Effector memory CD8-positive, alpha-beta T cell (primary cell): ENCODE measurements around the gene IL7R.
"Not testable (repeated sequence)": the region's sequence is repeated elsewhere in the genome, so short reads cannot be mapped to it uniquely, and the experiment has no call there.

Experiments used
- ATAC-seq: fragments of 150-1000 bp; cut with Tn5 transposase; replicated peaks from 2 replicates; pipeline ENCODE4 v1.10.0; 2021; ENCODE audit warnings: mild to moderate bottlenecking, moderate library complexity
- DNase-seq, 3 experiments: peaks; one replicate each; pipeline ENCODE4 v3.0.0; 2021
- H3K27ac Mint-ChIP-seq, 2 donors: one replicate each; pipeline ENCODE4 v1.8.0; 2022; ENCODE audit warnings: mild to moderate bottlenecking in 2 of 2, mixed read lengths in 2 of 2, moderate library complexity in 2 of 2
- H3K27me3 Mint-ChIP-seq, 2 donors: one replicate each; pipeline ENCODE4 v1.8.0; 2022; ENCODE audit warnings: mixed read lengths in 2 of 2
- H3K36me3 Mint-ChIP-seq: one replicate; pipeline ENCODE4 v1.8.0; 2022; ENCODE audit warnings: mild to moderate bottlenecking, moderate library complexity, mixed read lengths; ENCODE audit not compliant: insufficient read depth
- H3K4me1 Mint-ChIP-seq, 2 donors: one replicate each; pipeline ENCODE4 v1.8.0; 2022; ENCODE audit warnings: low read depth in 2 of 2, mixed read lengths in 2 of 2
- H3K4me3 Mint-ChIP-seq, 2 donors: one replicate each; pipeline ENCODE4 v1.8.0; 2022; ENCODE audit warnings: mild to moderate bottlenecking in 2 of 2, mixed read lengths in 2 of 2, moderate library complexity in 2 of 2
- H3K9me3 Mint-ChIP-seq, 2 donors: one replicate each; pipeline ENCODE4 v1.8.0; 2022; ENCODE audit warnings: mixed read lengths in 2 of 2

IL7R gene

GRCh38 chr5:35850967-35851680 is 5.6 kb upstream of the IL7R start:
- no peak for DNase-seq
- Mint-ChIP-seq H3K4me3 (peak overlapping the region; percentile 10 to 74), H3K27ac (peak overlapping the region; percentile 31 to 100), H3K4me1 (peaks cover 39 to 41% of the 10 kb centered on the region in 2 donors), H3K9me3 (no peaks in the 10 kb centered on the region), H3K27me3 (no peaks in the 10 kb centered on the region), H3K36me3 (peaks cover 38% of the 10 kb centered on the region)
- no peak for ATAC-seq

- peak overlapping the region; percentile 74 to 76 for H3K4me3 Mint-ChIP-seq
- ATAC-seq, result no peak
These were observed 4.5 kb upstream of the IL7R start for GRCh38 chr5:35852084-35852734.

GRCh38 chr5:35852773-35853172 is 3.9 kb upstream of the IL7R start:
- Mint-ChIP-seq H3K27me3 (no peaks in the 10 kb centered on the region), H3K9me3 (no peaks in the 10 kb centered on the region), H3K36me3 (peaks cover 53% of the 10 kb centered on the region), H3K27ac (peak overlapping the region; percentile 98 to 100), H3K4me1 (peaks cover 39 to 42% of the 10 kb centered on the region in 2 donors), H3K4me3 (peak overlapping the region; percentile 74 to 76)
- DNase-seq (no peak), ATAC-seq (no peak)

More at GRCh38 chr5:35852084-35852734, 4.5 kb upstream of the IL7R start:
- Mint-ChIP-seq H3K27me3 (no peaks in the 10 kb centered on the region), H3K27ac (peak overlapping the region; percentile 98 to 100), H3K4me1 (peaks cover 39 to 42% of the 10 kb centered on the region in 2 donors), H3K36me3 (peaks cover 47% of the 10 kb centered on the region), H3K9me3 (no peaks in the 10 kb centered on the region)
- peak in 1 of 3 experiments; percentile 14 for DNase-seq

- peak overlapping the region; percentile 98 to 100 for H3K27ac Mint-ChIP-seq
- no peaks in the 10 kb centered on the region for H3K27me3 Mint-ChIP-seq
- H3K4me1 Mint-ChIP-seq, result peaks cover 39 to 42% of the 10 kb centered on the region in 2 donors
- DNase-seq, result peak; percentile 59 to 69 (median 63)
- H3K36me3 Mint-ChIP-seq, result peaks cover 62% of the 10 kb centered on the region
- H3K4me3 Mint-ChIP-seq, result peak overlapping the region; percentile 74 to 76
- peak; percentile 67 for ATAC-seq
- H3K9me3 Mint-ChIP-seq, result no peaks in the 10 kb centered on the region
These were observed 3.1 kb upstream of the IL7R start for GRCh38 chr5:35853631-35854030.

GRCh38 chr5:35854248-35854647 is 2.4 kb upstream of the IL7R start:
- DNase-seq, result peak; percentile 72 to 75 (median 74)

GRCh38 chr5:35855187-35855586 is 1.5 kb upstream of the IL7R start:
- H3K4me1 Mint-ChIP-seq, result peaks cover 42 to 44% of the 10 kb centered on the region in 2 donors
- H3K27me3 Mint-ChIP-seq, result no peaks in the 10 kb centered on the region
- peaks cover 77% of the 10 kb centered on the region for H3K36me3 Mint-ChIP-seq
- peak overlapping the region; percentile 74 to 76 for H3K4me3 Mint-ChIP-seq
- no peak for DNase-seq
- no peaks in the 10 kb centered on the region for H3K9me3 Mint-ChIP-seq
- ATAC-seq, result no peak
- peak overlapping the region; percentile 98 to 100 for H3K27ac Mint-ChIP-seq

More at GRCh38 chr5:35854248-35854647, 2.4 kb upstream of the IL7R start:
- peaks cover 68% of the 10 kb centered on the region for H3K36me3 Mint-ChIP-seq
- peaks cover 42 to 43% of the 10 kb centered on the region in 2 donors for H3K4me1 Mint-ChIP-seq
- peak overlapping the region; percentile 98 to 100 for H3K27ac Mint-ChIP-seq
- H3K9me3 Mint-ChIP-seq, result no peaks in the 10 kb centered on the region
- peak; percentile 74 for ATAC-seq
- H3K4me3 Mint-ChIP-seq, result peak overlapping the region; percentile 74 to 76
- H3K27me3 Mint-ChIP-seq, result no peaks in the 10 kb centered on the region

GRCh38 chr5:35856186-35856764 is 416 bp upstream of the IL7R start:
- not testable (repeated sequence) for H3K27me3 Mint-ChIP-seq, ATAC-seq, DNase-seq, H3K9me3 Mint-ChIP-seq
- Mint-ChIP-seq H3K4me1 (peaks cover 48% of the 10 kb centered on the region in 2 donors), H3K4me3 (peak overlapping the region; percentile 74 to 76), H3K27ac (peak overlapping the region; percentile 98 to 100), H3K36me3 (peaks cover 86% of the 10 kb centered on the region)

GRCh38 chr5:35857606-35858205 is 1.0 kb downstream of the IL7R start:
- Mint-ChIP-seq H3K27ac (peak overlapping the region; percentile 98 to 100), H3K27me3 (no peaks in the 10 kb centered on the region), H3K4me1 (peaks cover 47 to 55% of the 10 kb centered on the region in 2 donors), H3K4me3 (peak overlapping the region; percentile 74 to 76), H3K9me3 (no peaks in the 10 kb centered on the region), H3K36me3 (peaks cover 91% of the 10 kb centered on the region)
- ATAC-seq, result no peak
- no peak for DNase-seq

- Mint-ChIP-seq H3K27ac (peak overlapping the region; percentile 98 to 100), H3K27me3 (no peaks in the 10 kb centered on the region), H3K36me3 (peaks cover 93% of the 10 kb centered on the region), H3K4me1 (peaks cover 44 to 57% of the 10 kb centered on the region in 2 donors), H3K9me3 (no peaks in the 10 kb centered on the region), H3K4me3 (peak overlapping the region; percentile 74 to 76)
- DNase-seq (peak; percentile 26 to 44 (median 36)), ATAC-seq (peak; percentile 25)
These were observed 2.5 kb downstream of the IL7R start for GRCh38 chr5:35859101-35859661.

- Mint-ChIP-seq H3K9me3 (peaks cover 0 to 2% of the 10 kb centered on the region in 2 donors), H3K4me3 (peak overlapping the region; percentile 74 to 76), H3K27ac (peak overlapping the region; percentile 98 to 100), H3K36me3 (peaks cover 96% of the 10 kb centered on the region), H3K27me3 (no peaks in the 10 kb centered on the region), H3K4me1 (peaks cover 44 to 48% of the 10 kb centered on the region in 2 donors)
- DNase-seq (no peak), ATAC-seq (no peak)
These were observed 4.0 kb downstream of the IL7R start for GRCh38 chr5:35860686-35861085.

GRCh38 chr5:35861718-35862117 is 5.0 kb downstream of the IL7R start:
- H3K27ac Mint-ChIP-seq, result peak overlapping the region; percentile 98 to 100
- peak overlapping the region; percentile 74 to 76 for H3K4me3 Mint-ChIP-seq
- H3K4me1 Mint-ChIP-seq, result peaks cover 49 to 50% of the 10 kb centered on the region in 2 donors
- H3K9me3 Mint-ChIP-seq, result peaks cover 0 to 2% of the 10 kb centered on the region in 2 donors
- H3K27me3 Mint-ChIP-seq, result no peaks in the 10 kb centered on the region
- H3K36me3 Mint-ChIP-seq, result peaks cover 100% of the 10 kb centered on the region
- DNase-seq, result no peak
- no peak for ATAC-seq

GRCh38 chr5:35862126-35862525 is 5.4 kb downstream of the IL7R start:
- Mint-ChIP-seq H3K27ac (peak overlapping the region; percentile 98 to 100), H3K27me3 (no peaks in the 10 kb centered on the region), H3K4me3 (peak overlapping the region; percentile 74 to 76), H3K4me1 (peaks cover 50 to 52% of the 10 kb centered on the region in 2 donors), H3K36me3 (peaks cover 100% of the 10 kb centered on the region), H3K9me3 (peaks cover 0 to 2% of the 10 kb centered on the region in 2 donors)
- no peak for ATAC-seq
- DNase-seq, result no peak

GRCh38 chr5:35863159-35863558 is 6.5 kb downstream of the IL7R start:
- Mint-ChIP-seq H3K4me1 (peaks cover 55 to 58% of the 10 kb centered on the region in 2 donors), H3K4me3 (peak overlapping the region; percentile 74 to 76), H3K27ac (peak overlapping the region; percentile 98 to 100), H3K27me3 (no peaks in the 10 kb centered on the region), H3K9me3 (peaks cover 0 to 2% of the 10 kb centered on the region in 2 donors), H3K36me3 (peaks cover 100% of the 10 kb centered on the region)
- no peak for DNase-seq
- peak; percentile 18 for ATAC-seq
